HUES64 (cell line): ENCODE results near the gene CEP135.
"Not testable (repeated sequence)": the region's sequence is repeated elsewhere in the genome, so short reads cannot be mapped to it uniquely, and the experiment has no call there.

Source experiments
- H3K27ac ChIP-seq: 2 replicates; pipeline ENCODE4 v1.7.0; 2013; ENCODE audit warnings: low read depth, low read length, inconsistent platforms
- H3K27me3 ChIP-seq: 2 replicates; pipeline ENCODE4 v1.6.1; 2013; ENCODE audit warnings: mild to moderate bottlenecking, low read length; ENCODE audit not compliant: insufficient read depth
- H3K36me3 ChIP-seq: 2 replicates; pipeline ENCODE4 v1.6.1; 2013; ENCODE audit warnings: mild to moderate bottlenecking, low read length; ENCODE audit not compliant: insufficient read depth
- H3K4me1 ChIP-seq: 2 replicates; pipeline ENCODE4 v1.6.1; 2013; ENCODE audit warnings: mild to moderate bottlenecking, low read length, moderate library complexity; ENCODE audit not compliant: insufficient read depth
- H3K4me3 ChIP-seq: 2 replicates; pipeline ENCODE4 v1.5.1; 2013; ENCODE audit warnings: mild to moderate bottlenecking, low read length, moderate library complexity
- H3K9ac ChIP-seq: 2 replicates; pipeline ENCODE4 v1.6.1; 2013; ENCODE audit warnings: mild to moderate bottlenecking, low read depth, low read length
- H3K9me3 ChIP-seq: 2 replicates; pipeline ENCODE4 v1.6.1; 2013; ENCODE audit warnings: low read depth, low read length; ENCODE audit not compliant: insufficient read depth
- WGBS: fragments of 150-250, 120-280 bp; methylation state at CpG from one replicate; pipeline ENCODE4 v1.1.7; 2013; ENCODE audit warnings: missing lambda C conversion rate; 5-methylcytosine and 5-hydroxymethylcytosine counted together

Gene CEP135

DNA sequence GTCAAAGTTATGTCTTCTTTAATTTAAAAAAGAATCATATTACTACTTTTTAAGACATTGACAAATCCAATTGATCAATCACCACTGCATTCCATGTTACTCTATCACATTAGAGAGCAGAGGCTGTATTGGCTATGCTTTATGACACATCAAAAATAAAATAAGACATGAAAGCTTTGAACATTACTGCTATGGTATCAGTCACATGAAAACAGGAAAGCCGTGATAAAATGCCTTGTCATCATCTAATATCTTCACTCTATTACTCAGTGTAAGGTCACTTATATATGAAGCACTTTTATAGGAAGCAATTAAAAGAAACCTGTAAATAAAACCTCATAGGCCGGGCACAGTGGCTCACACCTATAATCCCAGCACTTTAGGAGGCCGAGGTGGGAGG is 27.7 kb upstream of the CEP135 start:
- Histone ChIP-seq H3K4me1 (peaks cover under 1% of the 10 kb centered on the region; the same call in 1 of the 2 replicates), H3K9ac (no peak overlapping the region), H3K36me3 (no peaks in the 10 kb centered on the region), H3K4me3 (no peak overlapping the region), H3K27ac (no peak overlapping the region), H3K27me3 (no peaks in the 10 kb centered on the region), H3K9me3 (no peaks in the 10 kb centered on the region)
- WGBS = 93% methylated on average over 3 of the region's 3 CpGs

- H3K27ac ChIP-seq = no peak overlapping the region
- peaks cover 11% of the 10 kb centered on the region for H3K4me1 ChIP-seq
- H3K9ac ChIP-seq = no peak overlapping the region
- H3K36me3 ChIP-seq = no peaks in the 10 kb centered on the region
- 0 out of 2 replicates have a peak, but pooled peaks cover 3% of the 10 kb centered on the region for H3K9me3 ChIP-seq
- no peaks in the 10 kb centered on the region for H3K27me3 ChIP-seq
- 79% methylated on average over 4 of the region's 4 CpGs for WGBS
- H3K4me3 ChIP-seq = no peak overlapping the region
Observed at GRCh38 chr4:55925241-55925640, 23.5 kb upstream of the CEP135 start.

DNA sequence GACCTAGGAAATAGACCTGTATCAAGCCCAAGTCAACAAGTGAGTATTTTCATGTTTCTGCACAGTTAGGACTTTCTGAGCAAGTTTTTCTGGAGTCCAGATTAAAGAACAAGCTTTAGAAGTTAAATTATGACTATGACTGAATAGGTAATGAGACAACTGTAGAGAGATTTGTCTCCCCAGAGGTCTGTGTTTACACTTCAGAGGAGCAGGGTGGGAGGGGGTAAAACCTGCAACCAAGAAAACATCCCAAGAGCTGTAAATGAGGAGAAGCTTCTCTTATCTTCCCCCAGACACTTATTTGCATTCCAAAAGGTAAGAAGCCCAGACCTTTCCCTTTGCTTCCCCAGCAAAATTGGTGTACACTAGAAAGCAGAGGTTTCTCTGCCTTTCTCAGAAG is 22.1 kb upstream of the CEP135 start:
- 0 out of 2 replicates have a peak, but pooled peaks cover 3% of the 10 kb centered on the region for H3K9me3 ChIP-seq

DNA sequence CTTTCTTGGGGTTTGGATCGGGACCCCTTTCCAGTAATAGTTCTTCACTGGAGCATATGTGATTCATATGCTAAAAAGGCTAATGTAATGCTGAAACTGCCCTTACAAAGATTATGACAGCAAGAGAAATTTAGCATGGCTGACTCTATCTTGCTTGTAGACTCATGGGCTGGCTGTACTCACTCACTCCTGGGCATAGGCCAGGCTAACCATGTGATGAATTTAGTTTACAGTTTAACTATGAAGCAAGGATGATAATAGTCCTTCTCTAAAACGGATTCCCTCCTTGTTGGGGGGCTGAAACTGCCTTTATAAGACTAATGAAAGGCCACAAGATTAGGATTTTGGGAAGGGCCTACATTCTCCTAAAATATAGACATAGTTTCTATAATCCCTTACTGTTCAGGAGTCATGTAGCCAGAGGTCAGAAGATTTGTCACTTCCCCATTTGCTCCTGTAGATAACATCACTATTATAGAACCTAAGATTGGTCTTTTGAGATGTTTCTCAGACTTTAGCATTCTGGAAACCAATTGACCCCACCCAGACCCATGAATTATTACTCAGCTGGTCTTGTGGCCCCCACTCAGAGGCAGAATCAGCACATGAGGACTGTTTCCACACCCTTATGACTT is 20.8 kb upstream of the CEP135 start:
- Histone ChIP-seq H3K36me3 (no peaks in the 10 kb centered on the region), H3K9me3 (0 out of 2 replicates have a peak, but pooled peaks cover 3% of the 10 kb centered on the region), H3K4me1 (peaks cover 11% of the 10 kb centered on the region), H3K9ac (no peak overlapping the region), H3K27me3 (no peaks in the 10 kb centered on the region), H3K27ac (no peak overlapping the region), H3K4me3 (no peak overlapping the region)
- WGBS = 90% methylated on average over 2 of the region's 2 CpGs

More for the DNA sequence above, 22.1 kb upstream of the CEP135 start:
- H3K27ac ChIP-seq = peak overlapping the region; percentile 10; the same call in 1 of the 2 replicates
- peaks cover 11% of the 10 kb centered on the region for H3K4me1 ChIP-seq
- no peaks in the 10 kb centered on the region for H3K36me3 ChIP-seq
- no peak overlapping the region for H3K4me3 ChIP-seq
- H3K27me3 ChIP-seq = no peaks in the 10 kb centered on the region
- H3K9ac ChIP-seq = no peak overlapping the region

GRCh38 chr4:55928846-55929245 is 19.9 kb upstream of the CEP135 start:
- no peaks in the 10 kb centered on the region for H3K27me3 ChIP-seq
- no peak overlapping the region for H3K9ac ChIP-seq
- H3K4me3 ChIP-seq = no peak overlapping the region
- H3K27ac ChIP-seq = no peak overlapping the region
- H3K36me3 ChIP-seq = no peaks in the 10 kb centered on the region
- 0 out of 2 replicates have a peak, but pooled peaks cover 3% of the 10 kb centered on the region for H3K9me3 ChIP-seq
- WGBS = 92% methylated on average over 1 of the region's 1 CpG
- peaks cover 11% of the 10 kb centered on the region for H3K4me1 ChIP-seq

DNA sequence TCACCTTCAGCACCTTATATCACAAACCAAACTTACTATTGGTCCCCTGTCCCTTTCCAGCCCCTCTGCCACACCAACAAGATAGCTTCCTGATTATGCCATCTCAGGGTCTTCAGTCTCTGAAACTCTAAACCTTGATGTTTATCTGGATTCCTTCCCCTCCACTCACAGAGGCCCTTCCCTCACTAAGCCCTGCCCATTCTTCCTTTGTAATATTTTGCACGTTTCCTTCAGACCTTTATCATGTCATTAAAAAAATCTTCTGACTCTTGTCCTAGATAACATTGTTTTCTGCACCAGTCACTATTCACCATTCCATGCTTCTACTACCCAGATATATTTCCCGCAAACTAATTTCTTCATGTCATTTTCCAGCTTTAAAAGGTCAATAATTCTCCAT is 17.7 kb upstream of the CEP135 start:
- Histone ChIP-seq H3K27ac (no peak overlapping the region), H3K36me3 (no peaks in the 10 kb centered on the region), H3K4me1 (peaks cover 11% of the 10 kb centered on the region), H3K27me3 (no peaks in the 10 kb centered on the region), H3K9ac (no peak overlapping the region), H3K9me3 (0 out of 2 replicates have a peak, but pooled peaks cover 3% of the 10 kb centered on the region), H3K4me3 (no peak overlapping the region)
- 76% methylated on average over 2 of the region's 2 CpGs for WGBS

GRCh38 chr4:55931833-55932232 is 16.9 kb upstream of the CEP135 start:
- no peaks in the 10 kb centered on the region for H3K36me3 ChIP-seq
- H3K4me1 ChIP-seq = peaks cover 4% of the 10 kb centered on the region
- H3K9ac ChIP-seq = no peak overlapping the region
- H3K9me3 ChIP-seq = 0 out of 2 replicates have a peak, but pooled peaks cover 3% of the 10 kb centered on the region
- no peaks in the 10 kb centered on the region for H3K27me3 ChIP-seq
- no peak overlapping the region for H3K27ac ChIP-seq
- no peak overlapping the region for H3K4me3 ChIP-seq
- 98% methylated on average over 3 of the region's 3 CpGs for WGBS

DNA sequence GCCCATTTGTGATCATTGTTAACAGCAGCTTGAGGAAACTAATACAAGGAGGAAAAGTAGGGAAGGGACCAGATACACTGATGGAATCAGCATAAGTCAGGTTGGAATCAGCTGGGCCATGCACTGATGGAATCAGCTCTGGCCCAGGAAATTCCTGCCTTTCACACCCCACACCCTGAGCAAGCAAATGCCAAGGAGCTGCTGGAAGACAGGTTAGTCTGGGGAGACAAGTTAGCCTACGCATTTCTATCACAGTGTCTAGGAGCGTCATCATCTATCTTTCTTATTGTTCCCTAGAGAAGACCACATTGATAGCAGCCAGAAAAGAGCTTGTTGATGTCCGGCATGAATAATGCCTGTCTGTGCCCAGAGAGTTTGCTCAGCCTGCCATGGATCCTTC is 16.2 kb upstream of the CEP135 start:
- no peaks in the 10 kb centered on the region for H3K27me3 ChIP-seq
- H3K9ac ChIP-seq = no peak overlapping the region
- H3K4me3 ChIP-seq = no peak overlapping the region
- H3K4me1 ChIP-seq = no peaks in the 10 kb centered on the region
- 89% methylated on average over 3 of the region's 3 CpGs for WGBS
- peaks cover 3% of the 10 kb centered on the region; the same call in 1 of the 2 replicates for H3K9me3 ChIP-seq
- H3K36me3 ChIP-seq = no peaks in the 10 kb centered on the region
- H3K27ac ChIP-seq = no peak overlapping the region

- Histone ChIP-seq H3K9ac (no peak overlapping the region), H3K9me3 (peaks cover 3% of the 10 kb centered on the region; the same call in 1 of the 2 replicates), H3K4me3 (no peak overlapping the region), H3K27ac (no peak overlapping the region), H3K27me3 (no peaks in the 10 kb centered on the region), H3K4me1 (no peaks in the 10 kb centered on the region), H3K36me3 (no peaks in the 10 kb centered on the region)
- 87% methylated on average over 2 of the region's 2 CpGs for WGBS
Observed at GRCh38 chr4:55933611-55934010, 15.1 kb upstream of the CEP135 start.

DNA sequence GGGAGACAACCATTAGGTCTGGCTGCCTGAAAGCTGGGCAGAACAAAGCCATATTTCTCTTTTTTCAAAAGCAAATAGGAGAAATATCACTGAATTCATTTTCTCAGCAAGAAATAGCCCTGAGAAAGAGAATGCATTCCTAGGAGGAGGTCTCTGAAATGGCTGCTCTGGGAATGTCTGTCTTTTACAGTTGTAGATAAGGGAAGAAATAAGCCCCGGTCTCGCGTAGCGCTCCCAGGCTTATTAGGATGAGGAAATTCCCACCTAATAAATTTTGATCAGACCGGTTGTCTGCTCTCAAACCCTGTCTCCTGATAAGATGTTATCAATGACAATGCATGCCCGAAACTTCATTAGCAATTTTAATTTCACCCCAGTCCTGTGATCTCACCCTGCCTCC is 12.8 kb upstream of the CEP135 start:
- not testable (repeated sequence) for H3K4me1 ChIP-seq, H3K27ac ChIP-seq, H3K9ac ChIP-seq, H3K4me3 ChIP-seq, H3K9me3 ChIP-seq, H3K36me3 ChIP-seq, H3K27me3 ChIP-seq
- WGBS = 97% methylated on average over 4 of the region's 6 CpGs

GRCh38 chr4:55938481-55938880 is 10.3 kb upstream of the CEP135 start:
- Histone ChIP-seq H3K36me3 (no peaks in the 10 kb centered on the region), H3K9me3 (peaks cover 3% of the 10 kb centered on the region; the same call in 1 of the 2 replicates), H3K27me3 (no peaks in the 10 kb centered on the region), H3K9ac (no peak overlapping the region), H3K27ac (no peak overlapping the region), H3K4me3 (no peak overlapping the region), H3K4me1 (no peaks in the 10 kb centered on the region)
- no CpG with 5 or more reads among the region's 1 CpG for WGBS

GRCh38 chr4:55939421-55939820 is 9.3 kb upstream of the CEP135 start:
- no peak overlapping the region for H3K9ac ChIP-seq
- H3K36me3 ChIP-seq = no peaks in the 10 kb centered on the region
- H3K4me3 ChIP-seq = no peak overlapping the region
- 93% methylated on average over 2 of the region's 2 CpGs for WGBS
- H3K27ac ChIP-seq = no peak overlapping the region
- H3K27me3 ChIP-seq = no peaks in the 10 kb centered on the region
- no peaks in the 10 kb centered on the region for H3K4me1 ChIP-seq
- peaks cover 3% of the 10 kb centered on the region; the same call in 1 of the 2 replicates for H3K9me3 ChIP-seq
